ENCODE data around the gene ENAH.
A peak's percentile ranks its signal among the peaks of the same experiment; 100 is the strongest.
"Not testable (repeated sequence)": the region's sequence is repeated elsewhere in the genome, so short reads cannot be mapped to it uniquely, and the experiment has no call there.

ENAH gene

GRCh38 chr1:225511828-225512381 lies 141.0 kb downstream of the ENAH start:
- H2AFZ ChIP-seq (ENCODE audit: low read depth, low read length, severe bottlenecking): peak overlapping the region; percentile 56
- no peak overlapping the region for H3K9ac ChIP-seq (ENCODE audit: low read length)
- H3K36me3 ChIP-seq (ENCODE audit: low read length): no peaks in the 10 kb centered on the region
- H3K27ac ChIP-seq (ENCODE audit: low read depth, low read length): no peak overlapping the region
- H3K4me3 ChIP-seq (ENCODE audit: insufficient read depth, low read length, poor library complexity, severe bottlenecking): no peak overlapping the region
- no peak overlapping the region for H3K4me2 ChIP-seq (ENCODE audit: low read depth, low read length, poor library complexity, severe bottlenecking)
- H3K27me3 ChIP-seq (ENCODE audit: low read length): no peaks in the 10 kb centered on the region
- no peaks in the 10 kb centered on the region for H3K9me3 ChIP-seq (ENCODE audit: insufficient read depth, low read length)
- no peak for TF ChIP-seq EZH2phosphoT487 (conservative IDR thresholded peaks at IDR 0.05; ENCODE audit: low read length)
- no peak for TF ChIP-seq CTCF (IDR thresholded peaks at IDR 0.05; ENCODE audit: insufficient read depth, low read length, poor library complexity, severe bottlenecking)
- no peaks in the 10 kb centered on the region for H3K79me2 ChIP-seq (ENCODE audit: insufficient read depth, low read length)
- no peaks in the 10 kb centered on the region for H4K20me1 ChIP-seq (ENCODE audit: low read depth, low read length)
- H3F3A ChIP-seq (ENCODE audit: insufficient read depth): no peaks in the 10 kb centered on the region
- no peaks in the 10 kb centered on the region for H3K9me2 ChIP-seq (replicated peaks; ENCODE audit: insufficient read depth, low read length)

GRCh38 chr1:225510740-225511139 lies 142.2 kb downstream of the ENAH start:
- not testable (repeated sequence) for H3K27me3 ChIP-seq (ENCODE audit: low read length); H3K4me3 ChIP-seq (ENCODE audit: insufficient read depth, low read length, poor library complexity, severe bottlenecking); H3K27ac ChIP-seq (ENCODE audit: low read depth, low read length); H3K36me3 ChIP-seq (ENCODE audit: low read length); H3K4me2 ChIP-seq (ENCODE audit: low read depth, low read length, poor library complexity, severe bottlenecking); H3K9me2 ChIP-seq (replicated peaks; ENCODE audit: insufficient read depth, low read length); H3F3A ChIP-seq (ENCODE audit: insufficient read depth); H3K9me3 ChIP-seq (ENCODE audit: insufficient read depth, low read length); H3K9ac ChIP-seq (ENCODE audit: low read length); H4K20me1 ChIP-seq (ENCODE audit: low read depth, low read length); H2AFZ ChIP-seq (ENCODE audit: low read depth, low read length, severe bottlenecking); H3K79me2 ChIP-seq (ENCODE audit: insufficient read depth, low read length)

- no peaks in the 10 kb centered on the region for H3K79me2 ChIP-seq (ENCODE audit: insufficient read depth, low read length)
- no peak overlapping the region for H2AFZ ChIP-seq (ENCODE audit: low read depth, low read length, severe bottlenecking)
- H3F3A ChIP-seq (ENCODE audit: insufficient read depth): no peaks in the 10 kb centered on the region
- no peaks in the 10 kb centered on the region for H3K9me2 ChIP-seq (replicated peaks; ENCODE audit: insufficient read depth, low read length)
- no peaks in the 10 kb centered on the region for H3K36me3 ChIP-seq (ENCODE audit: low read length)
- no peaks in the 10 kb centered on the region for H3K9me3 ChIP-seq (ENCODE audit: insufficient read depth, low read length)
- H3K9ac ChIP-seq (ENCODE audit: low read length): no peak overlapping the region
- H3K27ac ChIP-seq (ENCODE audit: low read depth, low read length): no peak overlapping the region
- H4K20me1 ChIP-seq (ENCODE audit: low read depth, low read length): no peaks in the 10 kb centered on the region
- H3K27me3 ChIP-seq (ENCODE audit: low read length): no peaks in the 10 kb centered on the region
- no peak overlapping the region for H3K4me2 ChIP-seq (ENCODE audit: low read depth, low read length, poor library complexity, severe bottlenecking)
- H3K4me3 ChIP-seq (ENCODE audit: insufficient read depth, low read length, poor library complexity, severe bottlenecking): no peak overlapping the region
- TF ChIP-seq CTCF (IDR thresholded peaks at IDR 0.05; ENCODE audit: insufficient read depth, low read length, poor library complexity, severe bottlenecking): no peak
- no peak for TF ChIP-seq EZH2phosphoT487 (conservative IDR thresholded peaks at IDR 0.05; ENCODE audit: low read length)
Observed at GRCh38 chr1:225509770-225510169, 143.2 kb downstream of the ENAH start.

GRCh38 chr1:225509376-225509707 lies 143.6 kb downstream of the ENAH start:
- Histone ChIP-seq H3K36me3 (ENCODE audit: low read length) (no peaks in the 10 kb centered on the region), H3K79me2 (ENCODE audit: insufficient read depth, low read length) (no peaks in the 10 kb centered on the region), H3K4me3 (ENCODE audit: insufficient read depth, low read length, poor library complexity, severe bottlenecking) (no peak overlapping the region), H3K9me2 (replicated peaks; ENCODE audit: insufficient read depth, low read length) (no peaks in the 10 kb centered on the region), H3K9ac (ENCODE audit: low read length) (no peak overlapping the region), H2AFZ (ENCODE audit: low read depth, low read length, severe bottlenecking) (no peak overlapping the region), H3K27ac (ENCODE audit: low read depth, low read length) (no peak overlapping the region), H4K20me1 (ENCODE audit: low read depth, low read length) (no peaks in the 10 kb centered on the region), H3K4me2 (ENCODE audit: low read depth, low read length, poor library complexity, severe bottlenecking) (no peak overlapping the region), H3F3A (ENCODE audit: insufficient read depth) (no peaks in the 10 kb centered on the region), H3K9me3 (ENCODE audit: insufficient read depth, low read length) (no peaks in the 10 kb centered on the region), H3K27me3 (ENCODE audit: low read length) (no peaks in the 10 kb centered on the region)
- TF ChIP-seq EZH2phosphoT487 (conservative IDR thresholded peaks at IDR 0.05; ENCODE audit: low read length): no peak
- no peak for TF ChIP-seq CTCF (IDR thresholded peaks at IDR 0.05; ENCODE audit: insufficient read depth, low read length, poor library complexity, severe bottlenecking)
